MM.1S (cell line): Measurements from ENCODE around the gene PCSK1N.

Source experiments
- DNase-seq: peaks from one replicate; pipeline ENCODE4 v3.0.0-alpha.2; 2015
- H2AFZ ChIP-seq: fragments of 300-600 bp; sonication (generic); 2 replicates; pipeline ENCODE4 v1.6.0; 2016; ENCODE audit warnings: antibody characterized with exemption, low read length
- H3F3A ChIP-seq: fragments of 300-600 bp; sonication (generic); 2 replicates; pipeline ENCODE4 v1.6.1; 2016; ENCODE audit warnings: mild to moderate bottlenecking, antibody characterized with exemption, low read length, moderate library complexity, mixed read lengths; ENCODE audit not compliant: insufficient read depth
- H3K27ac ChIP-seq: fragments of 300-600 bp; sonication (generic); 2 replicates; pipeline ENCODE4 v1.5.1; 2016; ENCODE audit warnings: mild to moderate bottlenecking, low read length
- H3K27me3 ChIP-seq: fragments of 300-600 bp; sonication (generic); replicated peaks from 2 replicates; pipeline ENCODE4 v1.6.0; 2016; ENCODE audit warnings: low read length; ENCODE audit not compliant: insufficient read depth
- H3K36me3 ChIP-seq: fragments of 300-600 bp; sonication (generic); replicated peaks from 2 replicates; pipeline ENCODE4 v1.6.1; 2016; ENCODE audit warnings: mild to moderate bottlenecking, low read length, mixed read lengths; ENCODE audit not compliant: insufficient read depth
- H3K4me1 ChIP-seq: fragments of 300-600 bp; sonication (generic); 2 replicates; pipeline ENCODE4 v1.6.1; 2016; ENCODE audit warnings: low read length, mixed read lengths
- H3K4me2 ChIP-seq: fragments of 300-600 bp; sonication (generic); 2 replicates; pipeline ENCODE4 v1.6.0; 2016; ENCODE audit warnings: low read depth, low read length
- H3K4me3 ChIP-seq: fragments of 300-600 bp; sonication (generic); 2 replicates; pipeline ENCODE4 v1.5.1; 2016; ENCODE audit warnings: low read length, mixed read lengths
- H3K79me2 ChIP-seq: fragments of 300-600 bp; sonication (generic); 2 replicates; pipeline ENCODE4 v1.6.1; 2016; ENCODE audit warnings: mixed run types, low read length, mixed read lengths
- H3K9ac ChIP-seq: fragments of 300-600 bp; sonication (generic); 2 replicates; pipeline ENCODE4 v1.6.1; 2016; ENCODE audit warnings: low read length, mixed read lengths
- H3K9me2 ChIP-seq: fragments of 300-600 bp; sonication (generic); replicated peaks from 2 replicates; pipeline ENCODE4 v1.6.1; 2016; ENCODE audit warnings: mild to moderate bottlenecking, low read length, mixed read lengths; ENCODE audit not compliant: insufficient read depth
- H3K9me3 ChIP-seq: fragments of 300-600 bp; sonication (generic); replicated peaks from 2 replicates; pipeline ENCODE4 v1.6.1; 2016; ENCODE audit warnings: mild to moderate bottlenecking, low read length, mixed read lengths; ENCODE audit not compliant: insufficient read depth
- H4K20me1 ChIP-seq: fragments of 300-600 bp; sonication (generic); 2 replicates; pipeline ENCODE4 v1.6.1; 2016; ENCODE audit warnings: mild to moderate bottlenecking, low read length, moderate library complexity, mixed read lengths; ENCODE audit not compliant: insufficient read depth
- CTCF ChIP-seq: fragments of 300-600 bp; sonication (generic); IDR thresholded peaks from 2 replicates; pipeline ENCODE4 v1.5.1; 2016; ENCODE audit warnings: antibody characterized with exemption, low read length, mixed read lengths
- EZH2 ChIP-seq: fragments of 300-600 bp; sonication (generic); optimal IDR thresholded peaks from 2 replicates; pipeline ENCODE3; 2017; ENCODE audit warnings: low read depth, mild to moderate bottlenecking, antibody characterized with exemption, low read length, mixed read lengths
- EZH2phosphoT487 ChIP-seq: fragments of 300-600 bp; sonication (generic); IDR thresholded peaks from 2 replicates; pipeline ENCODE4 v1.6.1; 2018; ENCODE audit warnings: antibody characterized with exemption, low read length

Gene PCSK1N

DNA sequence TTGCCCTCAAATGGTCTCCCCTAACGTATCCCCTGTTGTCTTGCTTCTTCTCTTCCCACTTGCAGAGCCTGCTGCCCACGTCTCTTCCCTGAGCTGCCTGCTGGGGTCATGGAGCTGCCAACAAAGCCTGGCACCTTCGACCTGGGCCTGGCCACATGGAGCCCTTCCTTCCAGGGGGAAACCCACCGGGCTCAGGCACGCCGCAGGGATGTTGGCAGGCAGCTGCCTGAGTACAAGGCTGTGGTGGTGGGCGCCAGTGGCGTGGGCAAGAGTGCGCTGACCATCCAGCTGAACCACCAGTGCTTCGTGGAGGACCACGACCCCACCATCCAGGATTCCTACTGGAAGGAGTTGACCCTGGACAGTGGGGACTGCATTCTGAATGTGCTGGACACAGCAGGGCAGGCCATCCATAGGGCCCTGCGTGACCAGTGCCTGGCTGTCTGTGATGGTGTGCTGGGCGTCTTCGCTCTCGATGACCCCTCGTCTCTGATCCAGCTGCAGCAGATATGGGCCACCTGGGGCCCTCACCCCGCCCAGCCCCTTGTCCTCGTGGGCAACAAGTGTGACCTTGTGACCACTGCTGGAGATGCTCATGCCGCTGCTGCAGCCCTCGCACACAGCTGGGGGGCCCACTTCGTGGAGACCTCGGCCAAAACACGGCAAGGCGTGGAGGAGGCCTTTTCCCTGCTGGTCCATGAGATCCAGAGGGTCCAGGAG is 6.2 kb downstream of the PCSK1N start:
- Histone ChIP-seq H4K20me1 (no peaks in the 10 kb centered on the region), H3K4me2 (no peak overlapping the region), H3K9ac (no peak overlapping the region), H3K27me3 (no peaks in the 10 kb centered on the region), H3K36me3 (no peaks in the 10 kb centered on the region), H3K27ac (no peak overlapping the region), H3F3A (no peaks in the 10 kb centered on the region), H3K9me3 (no peaks in the 10 kb centered on the region), H3K9me2 (no peaks in the 10 kb centered on the region), H3K4me1 (no peaks in the 10 kb centered on the region), H2AFZ (no peak overlapping the region), H3K4me3 (no peak overlapping the region), H3K79me2 (no peaks in the 10 kb centered on the region)
- no peak for DNase-seq
- TF ChIP-seq EZH2phosphoT487 (no peak), CTCF (no peak)

GRCh38 chrX:48827654-48827968 is 7.8 kb downstream of the PCSK1N start:
- no peak overlapping the region for H2AFZ ChIP-seq
- H3K9me3 ChIP-seq: no peaks in the 10 kb centered on the region
- no peaks in the 10 kb centered on the region for H3F3A ChIP-seq
- no peak overlapping the region for H3K9ac ChIP-seq
- H3K27me3 ChIP-seq: no peaks in the 10 kb centered on the region
- TF ChIP-seq EZH2: no peak
- TF ChIP-seq EZH2phosphoT487: no peak
- TF ChIP-seq CTCF: no peak
- H4K20me1 ChIP-seq: no peaks in the 10 kb centered on the region
- H3K27ac ChIP-seq: no peak overlapping the region
- H3K4me1 ChIP-seq: no peaks in the 10 kb centered on the region
- no peak for DNase-seq
- H3K36me3 ChIP-seq: no peaks in the 10 kb centered on the region
- no peak overlapping the region for H3K4me2 ChIP-seq
- H3K9me2 ChIP-seq: no peaks in the 10 kb centered on the region
- H3K79me2 ChIP-seq: no peaks in the 10 kb centered on the region
- no peak overlapping the region for H3K4me3 ChIP-seq

DNA sequence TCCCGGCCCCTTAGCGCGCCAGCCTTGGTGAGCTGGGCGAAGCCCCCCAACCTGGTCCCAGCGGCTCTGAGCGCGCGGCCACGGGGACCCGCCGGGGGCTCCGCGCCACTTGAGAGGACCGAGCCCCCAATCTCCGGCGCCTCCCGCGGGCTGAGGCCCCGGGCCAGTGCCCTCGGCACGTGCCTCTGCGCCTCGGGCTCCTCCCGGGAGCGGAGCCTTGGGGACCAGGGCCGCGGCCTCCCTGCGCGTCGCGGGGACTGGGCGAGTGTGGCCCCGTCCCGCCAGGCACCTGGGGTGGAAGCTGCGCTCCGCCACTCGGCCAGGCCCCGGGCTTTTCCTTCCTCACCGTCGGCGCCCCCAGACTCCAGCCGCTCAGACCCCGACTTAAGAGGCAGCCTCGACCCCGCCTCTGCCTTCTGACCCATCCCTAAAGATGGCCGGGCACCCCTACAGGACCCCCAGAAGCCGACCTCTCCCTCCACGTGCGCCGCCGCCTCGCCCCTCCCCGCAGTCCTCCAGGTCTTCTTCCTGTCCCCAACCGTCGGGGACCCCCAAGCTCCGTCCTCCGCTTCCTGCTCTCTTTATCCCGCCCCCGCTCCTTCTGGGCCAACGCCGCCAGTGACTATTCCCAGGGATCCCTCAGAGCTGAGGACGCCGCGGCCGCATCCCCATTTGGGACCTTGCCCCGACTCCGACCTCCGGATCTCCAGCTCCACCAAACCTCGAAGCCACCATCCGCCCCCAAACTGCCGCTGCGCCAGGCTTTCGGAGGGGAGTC is 8.3 kb downstream of the PCSK1N start:
- Histone ChIP-seq H3K9ac (no peak overlapping the region), H3K4me1 (no peaks in the 10 kb centered on the region), H3K79me2 (no peaks in the 10 kb centered on the region), H3F3A (no peaks in the 10 kb centered on the region), H3K9me2 (no peaks in the 10 kb centered on the region), H3K4me2 (no peak overlapping the region), H4K20me1 (no peaks in the 10 kb centered on the region), H3K4me3 (no peak overlapping the region), H2AFZ (no peak overlapping the region), H3K9me3 (no peaks in the 10 kb centered on the region), H3K27ac (no peak overlapping the region), H3K36me3 (no peaks in the 10 kb centered on the region), H3K27me3 (no peaks in the 10 kb centered on the region)
- no peak for DNase-seq
- TF ChIP-seq EZH2: no peak
- TF ChIP-seq EZH2phosphoT487: no peak
- TF ChIP-seq CTCF: no peak
